Lower lobe of right lung (tissue), 2 donors: ENCODE results near the gene HSPA8. TPM values are rescaled to one million over a fixed set of nuclear protein-coding genes. Genes with fewer than 3 reads are reported as not detected.

Experiments
- ATAC-seq, 2 donors: fragments of 200-7000 bp; cut with Tn5 transposase; one replicate each; pipeline ENCODE4 v1.9.1; 2020 to 2022; ENCODE audit warnings: mild to moderate bottlenecking in 2 of 2, moderate library complexity in 2 of 2
- DNase-seq: peaks from one replicate; pipeline ENCODE4 v3.0.0-alpha.2; 2020
- H3K27ac ChIP-seq: fragments of 200-600 bp; one replicate; pipeline ENCODE4 v1.8.0; 2022
- H3K27me3 ChIP-seq: fragments of 200-600 bp; one replicate; pipeline ENCODE4 v1.8.0; 2022; ENCODE audit warnings: low read depth
- H3K36me3 ChIP-seq: fragments of 200-600 bp; one replicate; pipeline ENCODE4 v1.8.0; 2022; ENCODE audit warnings: mild to moderate bottlenecking
- H3K4me1 ChIP-seq: fragments of 200-600 bp; one replicate; pipeline ENCODE4 v1.8.0; 2022
- H3K4me3 ChIP-seq: fragments of 200-600 bp; one replicate; pipeline ENCODE4 v1.8.0; 2022; ENCODE audit warnings: mild to moderate bottlenecking
- H3K9me3 ChIP-seq: fragments of 200-600 bp; one replicate; pipeline ENCODE4 v1.8.0; 2022
- intact Hi-C: fragments of 100-400 bp; cut with DNase I; formaldehyde crosslinking; loops from one replicate; pipeline ENCODE4 v1.11.0; 2022
- total RNA-seq: library from RNA; stranded (reverse); fragmentation: NEBNext Ultra II Directional; extraction: Animal tissue kit (Norgen Biotek cat#: 25700); gene quantifications from one replicate; pipeline ENCODE4 v1.2.1, GENCODE V29; 2021
- TF ChIP-seq, protein P1 (sequence below): fragments of 200-600 bp; IDR thresholded peaks from one replicate; pipeline ENCODE4 v1.8.0; 2022; ENCODE audit warnings: antibody characterized with exemption, mild to moderate bottlenecking
- donor health status: DM: no; HTN: yes; CAD: no; lungs with severe emphysema.

Gene HSPA8
- total RNA-seq, 1 donor from 2014 or later, result 1,001 TPM

DNA sequence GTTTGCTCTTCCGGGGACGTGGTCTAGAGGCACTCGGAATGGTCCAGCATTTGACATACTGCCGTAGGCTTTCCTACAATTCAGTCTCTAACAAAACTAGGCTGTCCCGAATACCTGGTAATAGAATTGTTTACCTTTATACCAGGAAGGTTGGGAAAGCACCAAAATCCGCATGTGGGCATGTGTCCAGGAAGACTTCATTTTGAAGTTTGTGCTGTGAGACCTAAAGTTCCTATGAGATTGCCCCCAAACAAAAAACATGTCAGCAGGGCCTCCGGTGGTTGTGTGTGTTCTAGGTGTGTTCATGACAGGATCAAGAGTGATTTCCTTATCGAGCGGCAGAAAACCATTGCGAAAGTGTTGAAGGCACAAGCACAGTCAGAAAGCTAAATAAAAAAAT lies 26.1 kb downstream of the HSPA8 start:
- TF ChIP-seq, protein P1, sequence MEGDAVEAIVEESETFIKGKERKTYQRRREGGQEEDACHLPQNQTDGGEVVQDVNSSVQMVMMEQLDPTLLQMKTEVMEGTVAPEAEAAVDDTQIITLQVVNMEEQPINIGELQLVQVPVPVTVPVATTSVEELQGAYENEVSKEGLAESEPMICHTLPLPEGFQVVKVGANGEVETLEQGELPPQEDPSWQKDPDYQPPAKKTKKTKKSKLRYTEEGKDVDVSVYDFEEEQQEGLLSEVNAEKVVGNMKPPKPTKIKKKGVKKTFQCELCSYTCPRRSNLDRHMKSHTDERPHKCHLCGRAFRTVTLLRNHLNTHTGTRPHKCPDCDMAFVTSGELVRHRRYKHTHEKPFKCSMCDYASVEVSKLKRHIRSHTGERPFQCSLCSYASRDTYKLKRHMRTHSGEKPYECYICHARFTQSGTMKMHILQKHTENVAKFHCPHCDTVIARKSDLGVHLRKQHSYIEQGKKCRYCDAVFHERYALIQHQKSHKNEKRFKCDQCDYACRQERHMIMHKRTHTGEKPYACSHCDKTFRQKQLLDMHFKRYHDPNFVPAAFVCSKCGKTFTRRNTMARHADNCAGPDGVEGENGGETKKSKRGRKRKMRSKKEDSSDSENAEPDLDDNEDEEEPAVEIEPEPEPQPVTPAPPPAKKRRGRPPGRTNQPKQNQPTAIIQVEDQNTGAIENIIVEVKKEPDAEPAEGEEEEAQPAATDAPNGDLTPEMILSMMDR, result no peak
- intact Hi-C loops, result no loop called here
- no peak overlapping the region for H3K4me3 ChIP-seq
- no peak overlapping the region for H3K27ac ChIP-seq
- H3K36me3 ChIP-seq, result no peaks in the 10 kb centered on the region
- DNase-seq (no peak), ATAC-seq (no peak)
- no peaks in the 10 kb centered on the region for H3K9me3 ChIP-seq
- no peaks in the 10 kb centered on the region for H3K27me3 ChIP-seq
- no peaks in the 10 kb centered on the region for H3K4me1 ChIP-seq

DNA sequence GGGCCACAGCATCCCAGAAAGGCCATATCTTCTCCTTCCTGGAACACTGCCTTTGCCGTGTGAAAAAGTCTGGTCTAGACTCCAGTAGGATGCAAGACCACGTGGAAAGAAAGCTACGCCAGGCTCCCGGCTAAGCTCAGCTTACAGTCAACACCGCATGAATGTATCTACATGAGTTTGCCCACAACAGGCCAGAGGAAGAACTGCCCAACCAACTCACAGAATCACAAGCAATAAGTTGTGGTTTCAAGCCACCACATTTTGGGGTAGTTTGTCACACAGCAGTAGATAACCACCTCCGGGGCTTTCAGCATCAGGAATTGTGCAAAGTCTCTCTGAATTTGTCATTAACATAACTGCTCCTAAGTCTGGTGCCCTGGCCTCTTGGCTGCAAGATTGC lies 27.3 kb downstream of the HSPA8 start:
- H3K9me3 ChIP-seq, result no peaks in the 10 kb centered on the region
- no peaks in the 10 kb centered on the region for H3K36me3 ChIP-seq
- H3K4me3 ChIP-seq, result no peak overlapping the region
- H3K27me3 ChIP-seq, result no peaks in the 10 kb centered on the region
- TF ChIP-seq, protein P1, result no peak
- ATAC-seq, result no peak
- no peaks in the 10 kb centered on the region for H3K4me1 ChIP-seq
- intact Hi-C loops, result no loop called here
- no peak for DNase-seq
- no peak overlapping the region for H3K27ac ChIP-seq

DNA sequence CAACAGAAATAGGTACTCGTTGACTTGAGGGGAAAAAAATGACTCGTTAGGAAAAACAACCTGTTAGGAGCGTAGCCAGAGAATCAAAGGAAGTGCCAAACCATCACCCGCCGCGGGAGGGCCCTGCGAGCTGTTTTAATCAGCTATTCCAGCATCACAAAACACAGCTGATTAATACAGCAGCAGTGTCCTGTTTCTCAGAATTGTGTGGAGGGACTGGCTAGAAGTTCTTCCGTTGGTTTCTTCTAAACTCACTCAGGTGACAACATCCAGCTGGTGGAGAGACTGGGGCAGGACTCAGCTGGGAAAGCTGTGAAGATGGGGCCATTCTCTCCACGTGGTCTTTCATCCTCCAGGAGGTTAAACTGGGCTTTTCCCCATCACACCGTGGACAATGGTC lies 28.0 kb downstream of the HSPA8 start:
- Histone ChIP-seq H3K27me3 (no peaks in the 10 kb centered on the region), H3K27ac (no peak overlapping the region), H3K36me3 (no peaks in the 10 kb centered on the region), H3K4me3 (no peak overlapping the region), H3K4me1 (no peaks in the 10 kb centered on the region), H3K9me3 (no peaks in the 10 kb centered on the region)
- DNase-seq (no peak), ATAC-seq (no peak)
- TF ChIP-seq, protein P1, result no peak
- intact Hi-C loops, result no loop called here

DNA sequence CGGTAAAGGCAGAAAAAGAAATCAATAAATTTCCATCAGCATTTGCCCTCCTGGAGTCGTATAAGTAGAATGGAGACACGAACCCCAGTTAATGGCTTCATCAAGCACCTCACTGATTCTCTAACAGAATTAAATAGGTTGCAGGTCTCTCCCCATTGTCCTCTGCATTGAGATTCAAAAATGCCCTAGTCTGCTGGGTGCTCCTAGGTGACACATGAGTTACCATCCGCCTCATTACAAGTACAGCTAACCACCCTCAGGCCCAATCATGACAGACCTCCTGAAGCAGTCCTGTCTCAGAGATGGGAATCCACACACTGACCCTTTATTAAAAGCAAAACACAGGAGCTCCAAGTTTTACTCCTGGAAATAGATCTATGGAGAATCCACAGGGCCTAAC lies 31.4 kb downstream of the HSPA8 start:
- intact Hi-C loops, result no loop called here
- H3K36me3 ChIP-seq, result no peaks in the 10 kb centered on the region
- no peak overlapping the region for H3K27ac ChIP-seq
- TF ChIP-seq, protein P1, result no peak
- no peaks in the 10 kb centered on the region for H3K4me1 ChIP-seq
- no peaks in the 10 kb centered on the region for H3K9me3 ChIP-seq
- no peak for DNase-seq
- no peak for ATAC-seq
- no peaks in the 10 kb centered on the region for H3K27me3 ChIP-seq
- H3K4me3 ChIP-seq, result no peak overlapping the region

DNA sequence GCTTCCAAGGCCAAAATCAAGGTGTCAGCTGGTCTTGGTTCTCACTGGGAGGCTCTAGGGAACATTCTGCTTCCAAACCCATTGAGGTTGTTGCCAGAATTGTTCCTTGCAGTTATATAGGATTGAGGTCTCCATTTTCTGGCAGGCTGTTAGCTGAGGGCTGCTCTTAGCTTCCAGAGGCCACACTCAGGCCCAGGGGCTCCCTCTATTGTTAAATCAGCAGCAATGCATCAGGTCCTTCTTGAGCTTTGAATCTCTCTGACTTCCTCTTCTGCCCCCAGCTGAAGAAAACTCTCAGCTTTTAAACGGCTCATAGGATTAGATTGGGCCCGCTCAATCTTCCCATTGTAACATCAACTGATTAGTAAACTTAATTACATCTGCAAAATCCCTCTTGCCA lies 41.0 kb downstream of the HSPA8 start:
- peak; percentile 55 for DNase-seq
- ATAC-seq, result peak; percentile 83 to 84
- no peaks in the 10 kb centered on the region for H3K9me3 ChIP-seq
- no peak overlapping the region for H3K27ac ChIP-seq
- H3K27me3 ChIP-seq, result peaks cover 13% of the 10 kb centered on the region
- no peak overlapping the region for H3K4me3 ChIP-seq
- H3K4me1 ChIP-seq, result peaks cover 6% of the 10 kb centered on the region
- TF ChIP-seq, protein P1, result peak; percentile 56
- intact Hi-C loops, result loop anchor here (5.0 kb wide), 1 partner anchor 159 kb away; no protein-coding TSS in a partner anchor
- H3K36me3 ChIP-seq, result no peaks in the 10 kb centered on the region

DNA sequence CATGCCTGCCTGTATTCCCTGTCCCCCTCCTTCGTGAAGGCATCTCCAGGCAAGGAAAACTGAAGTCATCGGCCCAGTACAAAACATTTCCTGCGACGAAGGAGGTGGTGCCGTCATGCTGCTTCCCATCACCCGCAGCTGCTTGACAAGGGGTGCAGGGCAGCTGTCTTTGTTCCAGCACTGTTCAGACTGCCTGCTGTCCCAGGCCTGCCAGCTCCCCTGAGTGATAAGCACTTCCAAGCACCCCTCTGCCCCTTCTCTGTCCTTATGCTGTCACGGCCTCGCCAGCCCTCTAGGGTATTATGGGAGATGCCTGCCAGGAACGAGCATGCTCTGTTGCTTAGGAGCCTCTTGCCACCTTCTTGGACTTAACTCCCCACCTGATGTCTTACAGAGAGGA lies 43.2 kb downstream of the HSPA8 start:
- ATAC-seq (no peak), DNase-seq (no peak)
- Histone ChIP-seq H3K27me3 (peaks cover 3% of the 10 kb centered on the region), H3K27ac (no peak overlapping the region), H3K9me3 (no peaks in the 10 kb centered on the region), H3K4me1 (peaks cover 6% of the 10 kb centered on the region), H3K4me3 (no peak overlapping the region), H3K36me3 (no peaks in the 10 kb centered on the region)
- TF ChIP-seq, protein P1, result no peak
- intact Hi-C loops, result no loop called here
